K562 (cell line): ENCODE data around the gene RAB40B. TPM values are rescaled to one million over a fixed set of nuclear protein-coding genes. Genes with fewer than 3 reads are reported as not detected.

Experiments used
- ATAC-seq: fragments of 200-7000 bp; cut with Tn5 transposase; 3 replicates; pipeline ENCODE4 v1.9.1; 2020; ENCODE audit warnings: moderate library complexity
- BruUV-seq: library from RNA; stranded (reverse); fragments of 400-500 nt; replicated peaks from 2 replicates; lab custom pipeline; 2021; lab: Mats Ljungman, UMichigan
- CTCF ChIA-PET: fragments of 300-600 bp; formaldehyde crosslinking; extraction: SDS; loops from one replicate; lab custom pipeline; 2021; ENCODE audit warnings: low intra/inter-chr PET ratio; lab: Yijun Ruan, JAX
- POLR2A ChIA-PET: fragments of 300-600, 350-650 bp; sonication (Branson Sonifier 250); formaldehyde crosslinking; extraction: SDS; loops from one replicate; lab custom pipeline; 2021; ENCODE audit warnings: antibody characterized with exemption, inconsistent platforms; lab: Yijun Ruan, JAX
- DNase-seq, 4 experiments: peaks; one replicate each; pipeline versions ENCODE4 v3.0.0 to v3.0.0-alpha.2; 2011 to 2018; ENCODE audit warnings: low spot score in 3 of 4, mixed read lengths in 3 of 4; ENCODE audit errors: extremely low read depth in 1 of 4
- FAIRE-seq: peaks from 2 replicates; lab custom pipeline; 2011; peaks lifted over from hg19 to GRCh38; lab: Jason Lieb, UNC
- H2AFZ ChIP-seq: 2 replicates; pipeline ENCODE4 v1.6.0; 2011; ENCODE audit warnings: low read depth, low read length, control low read depth, inconsistent platforms
- H3K27ac ChIP-seq: fragments of 200-600 bp; 3 replicates; pipeline ENCODE4 v1.8.0; 2011; ENCODE audit warnings: low read depth, mild to moderate bottlenecking, control low read depth, inconsistent platforms, low read length, moderate library complexity, mixed read lengths; ENCODE audit errors: extremely low read depth
- H3K27me3 ChIP-seq, 2 experiments: fragments of 300-600 bp in 1 of 2; 2 replicates in 1 of 2; 3 replicates in 1 of 2; pipeline versions ENCODE4 v1.6.0 to v1.8.0; 2011; ENCODE audit warnings: inconsistent platforms in 2 of 2, low read length in 2 of 2, mild to moderate bottlenecking in 1 of 2, mixed read lengths in 1 of 2, moderate library complexity in 1 of 2; ENCODE audit not compliant: control insufficient read depth in 2 of 2, insufficient read depth in 2 of 2
- H3K36me3 ChIP-seq: fragments of 300-600 bp; 3 replicates; pipeline ENCODE4 v1.8.0; 2011; ENCODE audit warnings: mild to moderate bottlenecking, low read length, inconsistent platforms; ENCODE audit not compliant: control insufficient read depth, insufficient read depth
- H3K4me1 ChIP-seq, 2 experiments: fragments of 200-600 bp in 1 of 2; replicated peaks in 1 of 2; 2 replicates in 1 of 2; 3 replicates in 1 of 2; pipeline versions ENCODE4 v1.5.1 to v1.8.0; 2011; ENCODE audit warnings: inconsistent platforms in 2 of 2, low read length in 2 of 2, mild to moderate bottlenecking in 1 of 2, mixed read lengths in 1 of 2, moderate library complexity in 1 of 2; ENCODE audit not compliant: control insufficient read depth in 2 of 2, insufficient read depth in 2 of 2
- H3K4me2 ChIP-seq: 2 replicates; pipeline ENCODE4 v1.6.1; 2011; ENCODE audit warnings: low read length, control low read depth, inconsistent platforms, mixed read lengths; ENCODE audit not compliant: insufficient read depth
- H3K4me3 ChIP-seq: fragments of 200-600 bp; sonication (generic), shearing (Covaris generic); 2 replicates; pipeline ENCODE4 v1.5.1; 2016; ENCODE audit warnings: control low read depth, inconsistent platforms
- H3K79me2 ChIP-seq: fragments of 200-600 bp; 3 replicates; pipeline ENCODE4 v1.8.0; 2011; ENCODE audit warnings: low read length, inconsistent platforms; ENCODE audit not compliant: control insufficient read depth, insufficient read depth
- H3K9ac ChIP-seq, 2 experiments: 2 replicates each; pipeline versions ENCODE4 v1.6.0 to v1.6.1; 2011; ENCODE audit warnings: low read depth in 2 of 2, low read length in 2 of 2, control low read depth in 1 of 2, inconsistent platforms in 1 of 2, mild to moderate bottlenecking in 1 of 2, mixed read lengths in 1 of 2; ENCODE audit not compliant: insufficient read depth in 1 of 2
- H3K9me1 ChIP-seq: one replicate; pipeline ENCODE4 v1.6.0; 2011; ENCODE audit warnings: inconsistent platforms, mild to moderate bottlenecking, low read length, moderate library complexity; ENCODE audit not compliant: control insufficient read depth, insufficient read depth
- H3K9me3 ChIP-seq: replicated peaks from 2 replicates; pipeline ENCODE4 v1.5.1; 2011; ENCODE audit warnings: low read depth, low read length, inconsistent platforms; ENCODE audit not compliant: control insufficient read depth, insufficient read depth
- H4K20me1 ChIP-seq: replicated peaks from 2 replicates; pipeline ENCODE4 v1.6.1; 2011; ENCODE audit warnings: low read length, inconsistent platforms, mixed read lengths; ENCODE audit not compliant: control insufficient read depth, insufficient read depth
- DIDO1 ChIP-seq: fragments of 450-650 bp; IDR thresholded peaks from 2 replicates; pipeline ENCODE4 v1.6.1; 2016; ENCODE audit warnings: low read depth, missing biosample characterization, missing genetic modification characterization
- FOXP4 ChIP-seq: sonication (generic); formaldehyde crosslinking; IDR thresholded peaks from 2 replicates; pipeline ENCODE4 v1.8.0; 2022; ENCODE audit warnings: mild to moderate bottlenecking, missing genetic modification reagents, borderline replicate concordance
- PTRF ChIP-seq: fragments of 450-650 bp; IDR thresholded peaks from 2 replicates; pipeline ENCODE4 v1.6.1; 2016; ENCODE audit warnings: mild to moderate bottlenecking, missing genetic modification characterization, missing compliant biosample characterization
- SOX6 ChIP-seq: fragments of 450-650 bp; IDR thresholded peaks from 2 replicates; pipeline ENCODE4 v1.6.1; 2014; ENCODE audit warnings: mild to moderate bottlenecking
- SP1 ChIP-seq: sonication (generic); formaldehyde crosslinking; IDR thresholded peaks from 2 replicates; pipeline ENCODE4 v1.8.1; 2022; ENCODE audit warnings: mild to moderate bottlenecking, missing genetic modification reagents
- THAP12 ChIP-seq: fragments of 250-450 bp; sonication (Bioruptor Pico); IDR thresholded peaks from 2 replicates; pipeline ENCODE4 v1.9.0; 2021; ENCODE audit warnings: mild to moderate bottlenecking, inconsistent platforms
- ZBTB34 ChIP-seq: fragments of 250-450 bp; sonication (Bioruptor Pico); IDR thresholded peaks from 2 replicates; pipeline ENCODE4 v1.8.0; 2021; ENCODE audit warnings: mild to moderate bottlenecking, moderate library complexity
- ZFX ChIP-seq: sonication (generic); formaldehyde crosslinking; IDR thresholded peaks from 2 replicates; pipeline ENCODE4 v1.8.0; 2022; ENCODE audit warnings: mild to moderate bottlenecking, missing genetic modification reagents, moderate library complexity
- ZSCAN29 ChIP-seq: fragments of 450-650 bp; IDR thresholded peaks from 2 replicates; pipeline ENCODE4 v1.6.1; 2017
- WGBS: fragments of 100-300 bp; shearing (Covaris generic); methylation state at CpG from one replicate; pipeline ENCODE4 v1.1.6; 2016; ENCODE audit warnings: low coverage, mixed read lengths; ENCODE audit not compliant: insufficient coverage; ENCODE audit errors: missing lambda C conversion rate; 5-methylcytosine and 5-hydroxymethylcytosine counted together
- in situ Hi-C: fragments of 300-500 bp; cut with MboI; formaldehyde crosslinking; loops from 4 replicates; pipeline ENCODE4 v1.15.0; 2018; ENCODE audit warnings: inconsistent platforms, mixed read lengths
- intact Hi-C: fragments of 100-400 bp; cut with micrococcal nuclease; formaldehyde crosslinking; loops from 2 replicates; pipeline ENCODE4 v1.14.2; 2022
- polyA plus RNA-seq, 8 experiments: library from polyadenylated mRNA; depleted of rRNA in 4 of 8; stranded (reverse) in 5 of 8; unstranded in 3 of 8; fragments of >200 nt; fragmentation: Nextera tagmentation in 2 of 8; fragmentation: Illumina TruSeq in 1 of 8; extraction: Ambion mirVana in 2 of 8; extraction: Trizol in 1 of 8; gene quantifications; 2 replicates each; pipeline versions ENCODE4 v1.2.1 to v1.2.3, GENCODE V29; 2011 to 2014; ENCODE audit warnings: inconsistent platforms in 1 of 8, missing spikeins in 1 of 8
- total RNA-seq, 7 experiments: library from RNA; depleted of rRNA in 6 of 7; stranded (reverse); fragments of >200 nt in 6 of 7; fragmentation: Illumina TruSeq in 2 of 7; extraction: Trizol in 2 of 7; gene quantifications; 2 replicates each; pipeline versions ENCODE4 v1.2.1 to v1.2.3, GENCODE V29; 2011 to 2021; ENCODE audit warnings: low replicate concordance in 1 of 7

RAB40B gene
- total and polyA plus RNA-seq, 9 of the 15 experiments (the other 6 are each of a cell fraction or from before 2014, with no cell fraction given), result 0.13 to 4.6 (median 1.4) TPM

- no peak for TF ChIP-seq THAP12 (CRISPR knock-in tag)
- no peak for TF ChIP-seq PTRF (tag)
- no peak for TF ChIP-seq ZSCAN29
- TF ChIP-seq ZFX (CRISPR knock-in tag), result peak; percentile 99
- TF ChIP-seq, all 486 proteins: peak for 98
Measured at GRCh38 chr17:82734987-82735866, 36.7 kb upstream of the RAB40B start, which contains the start of gene FN3K (continued).

GRCh38 chr17:82732118-82732743 lies 33.7 kb upstream of the RAB40B start:
- no peak overlapping the region for H3K9ac ChIP-seq
- H2AFZ ChIP-seq, result no peak overlapping the region
- H3K79me2 ChIP-seq, result peaks cover 19% of the 10 kb centered on the region
- in situ Hi-C loops, result no loop called here
- FAIRE-seq (no peak), ATAC-seq (no peak), DNase-seq (no peak)
- 98% methylated on average over 13 of the region's 13 CpGs for WGBS
- CTCF ChIA-PET, result no interaction called here
- peaks cover 25% of the 10 kb centered on the region; the same call in 2 of the 3 replicates for H3K36me3 ChIP-seq
- H3K4me2 ChIP-seq, result no peak overlapping the region
- H3K4me1 ChIP-seq, result peaks cover 2 to 39% of the 10 kb centered on the region in 2 experiments; a peak in 4 of 5 replicates
- H4K20me1 ChIP-seq, result no peaks in the 10 kb centered on the region
- intact Hi-C loops, result no loop called here
- H3K9me1 ChIP-seq, result no peaks in the 10 kb centered on the region
- no peak overlapping the region for H3K4me3 ChIP-seq
- no peak overlapping the region for H3K27ac ChIP-seq
- POLR2A ChIA-PET, result interaction anchor here (1.3 kb wide), 1 partner anchor 10 kb away, joined by 3 read pairs; no protein-coding TSS in a partner anchor
- peaks cover 11% of the 10 kb centered on the region for H3K9me3 ChIP-seq
- H3K27me3 ChIP-seq, result no peaks in the 10 kb centered on the region
- BruUV-seq, result no TSS peak
- no peak for TF ChIP-seq SP1 (CRISPR knock-in tag)
- TF ChIP-seq FOXP4, result no peak
- no peak for TF ChIP-seq ZBTB34 (CRISPR knock-in tag)
- TF ChIP-seq DIDO1 (tag), result no peak
- no peak for TF ChIP-seq SOX6
